Spinal cord (tissue), 10 donors: ENCODE results near the gene ADAMTS18. TPM values are rescaled to one million over a fixed set of nuclear protein-coding genes. Genes with fewer than 3 reads are reported as not detected.
"Not testable (repeated sequence)": the region's sequence is repeated elsewhere in the genome, so short reads cannot be mapped to it uniquely, and the experiment has no call there.

ENCODE experiments used
- DNase-seq, 6 donors: peaks; one replicate each; pipeline versions ENCODE4 v3.0.0 to v3.0.0-alpha.2; 2013 to 2015; ENCODE audit warnings: low spot score in 6 of 6, low read depth in 4 of 6
- H3K27ac ChIP-seq: one replicate; pipeline ENCODE4 v1.5.1; 2013; ENCODE audit warnings: low read depth, low read length, control low read depth
- H3K27me3 ChIP-seq: one replicate; pipeline ENCODE4 v1.6.1; 2013; ENCODE audit warnings: low read length; ENCODE audit not compliant: control insufficient read depth, insufficient read depth
- H3K36me3 ChIP-seq: one replicate; pipeline ENCODE4 v1.6.1; 2013; ENCODE audit warnings: low read length; ENCODE audit not compliant: control insufficient read depth, insufficient read depth
- H3K4me1 ChIP-seq: one replicate; pipeline ENCODE4 v1.6.1; 2013; ENCODE audit warnings: low read length; ENCODE audit not compliant: control insufficient read depth, insufficient read depth
- H3K4me3 ChIP-seq: one replicate; pipeline ENCODE4 v1.5.1; 2013; ENCODE audit warnings: low read depth, low read length, control low read depth
- H3K9me3 ChIP-seq: one replicate; pipeline ENCODE4 v1.6.1; 2013; ENCODE audit warnings: low read length; ENCODE audit not compliant: control insufficient read depth, insufficient read depth
- WGBS: methylation state at CpG from one replicate; pipeline ENCODE4 v1.1.5; 2013; ENCODE audit warnings: missing lambda C conversion rate; ENCODE audit not compliant: insufficient coverage; 5-methylcytosine and 5-hydroxymethylcytosine counted together
- polyA plus RNA-seq, 2 donors: library from polyadenylated mRNA; unstranded; fragments of 120-200 nt; gene quantifications; one replicate each; pipeline ENCODE4 v1.2.1, GENCODE V29; 2013; ENCODE audit not compliant: insufficient read length in 2 of 2
- total RNA-seq, 2 donors: library from RNA; depleted of rRNA in 1 of 2; stranded (reverse); fragments of 120-200 nt in 1 of 2; fragments of >200 nt in 1 of 2; gene quantifications; one replicate each; pipeline versions ENCODE4 v1.2.3 to v1.2.4, GENCODE V29; 2013 to 2014
- donor health status: healthy.

ADAMTS18 gene
- total and polyA plus RNA-seq, 4 donors = 6.7 to 23.9 (median 8.9) TPM

DNA sequence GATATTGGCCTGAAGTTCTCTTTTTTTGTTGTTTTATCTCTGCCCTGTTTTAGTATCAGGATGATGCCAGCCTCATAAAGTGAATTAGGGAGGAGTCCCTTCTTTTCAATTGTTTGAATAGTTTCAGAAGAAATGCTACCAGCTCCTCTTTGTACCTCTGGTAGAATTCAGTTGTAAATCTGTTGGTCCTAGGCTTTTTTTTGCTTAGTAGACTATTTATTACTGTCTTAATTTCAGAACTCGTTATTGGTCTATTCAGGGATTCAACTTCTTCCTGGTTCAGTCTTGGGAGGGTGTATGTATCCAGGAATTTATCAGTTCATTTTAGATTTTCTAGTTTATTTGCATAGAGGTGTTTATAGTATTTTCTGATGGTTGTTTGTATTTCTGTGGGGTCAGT lies 168.6 kb downstream of the ADAMTS18 start:
- H3K36me3 ChIP-seq, H3K4me1 ChIP-seq, H3K27me3 ChIP-seq, H3K4me3 ChIP-seq, DNase-seq, H3K27ac ChIP-seq, H3K9me3 ChIP-seq: not testable (repeated sequence)
- WGBS = no CpG with 5 or more reads among the region's 1 CpG

DNA sequence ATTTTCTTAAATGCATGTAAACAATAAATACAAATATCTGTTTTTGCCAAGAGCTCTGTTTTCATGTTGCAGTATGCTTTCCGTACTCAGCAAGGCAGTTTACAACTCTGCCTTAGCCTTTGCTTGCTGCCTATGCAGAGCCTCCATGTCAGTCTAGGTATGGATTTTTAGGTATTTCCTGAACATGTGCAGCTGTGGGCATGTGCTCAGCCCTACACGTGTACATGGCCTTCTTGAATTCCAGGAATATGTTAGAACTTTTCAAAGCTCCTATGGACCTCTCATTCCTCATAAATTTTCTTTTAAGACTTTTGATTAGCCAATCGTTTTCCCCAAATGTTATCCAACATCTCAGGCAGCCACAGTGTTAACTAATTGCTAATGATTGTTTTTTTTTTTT lies 171.9 kb downstream of the ADAMTS18 start:
- no peak overlapping the region for H3K27ac ChIP-seq
- H3K4me3 ChIP-seq = no peak overlapping the region
- H3K9me3 ChIP-seq = no peaks in the 10 kb centered on the region
- DNase-seq = no peak
- H3K4me1 ChIP-seq = no peaks in the 10 kb centered on the region
- no peaks in the 10 kb centered on the region for H3K27me3 ChIP-seq
- 92% methylated on average over 2 of the region's 3 CpGs for WGBS
- no peaks in the 10 kb centered on the region for H3K36me3 ChIP-seq

DNA sequence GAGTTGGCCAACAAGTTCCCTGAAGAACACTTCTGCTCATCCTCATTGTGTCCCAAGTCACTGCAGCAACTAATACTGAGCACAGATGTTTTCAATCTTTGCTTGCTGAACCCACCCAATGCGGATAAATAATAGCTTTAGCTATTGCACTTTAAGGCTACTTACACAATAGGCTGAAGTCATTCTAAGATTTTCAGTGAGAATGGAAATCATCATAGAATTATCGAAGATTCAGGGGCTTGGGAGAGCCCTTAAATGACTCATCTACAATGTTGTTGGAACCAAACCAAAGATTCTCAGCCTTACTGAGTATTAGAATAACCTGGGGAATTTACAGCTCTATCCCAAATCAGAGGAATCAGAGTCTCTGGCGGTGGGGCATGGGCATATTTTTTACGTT lies 184.4 kb downstream of the ADAMTS18 start:
- Histone ChIP-seq H3K36me3 (no peaks in the 10 kb centered on the region), H3K9me3 (no peaks in the 10 kb centered on the region), H3K4me3 (no peak overlapping the region), H3K4me1 (no peaks in the 10 kb centered on the region), H3K27me3 (no peaks in the 10 kb centered on the region), H3K27ac (no peak overlapping the region)
- WGBS = no CpG with 5 or more reads among the region's 4 CpGs
- DNase-seq = no peak

DNA sequence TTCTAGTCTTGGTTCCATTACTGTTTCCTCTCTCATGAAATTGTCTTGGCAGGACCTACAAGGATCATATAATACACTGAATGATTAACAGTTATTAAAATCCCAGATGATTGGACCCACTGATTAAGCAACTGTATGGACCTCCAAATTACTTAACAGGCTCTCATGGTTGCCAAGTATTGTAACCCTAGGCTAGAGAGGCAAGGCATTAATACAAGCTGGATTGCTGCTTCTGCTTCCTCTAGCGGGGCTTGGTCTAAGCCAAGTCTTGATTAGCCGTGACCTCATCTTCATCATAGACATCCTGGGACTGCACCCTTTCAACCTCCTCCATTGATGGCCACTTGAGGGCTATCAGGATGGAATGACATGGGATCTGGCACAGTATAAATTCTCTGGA lies 188.7 kb downstream of the ADAMTS18 start:
- no CpG with 5 or more reads among the region's 2 CpGs for WGBS
- no peak overlapping the region for H3K27ac ChIP-seq
- H3K27me3 ChIP-seq = no peaks in the 10 kb centered on the region
- no peak for DNase-seq
- no peaks in the 10 kb centered on the region for H3K4me1 ChIP-seq
- H3K9me3 ChIP-seq = no peaks in the 10 kb centered on the region
- H3K4me3 ChIP-seq = no peak overlapping the region
- no peaks in the 10 kb centered on the region for H3K36me3 ChIP-seq

DNA sequence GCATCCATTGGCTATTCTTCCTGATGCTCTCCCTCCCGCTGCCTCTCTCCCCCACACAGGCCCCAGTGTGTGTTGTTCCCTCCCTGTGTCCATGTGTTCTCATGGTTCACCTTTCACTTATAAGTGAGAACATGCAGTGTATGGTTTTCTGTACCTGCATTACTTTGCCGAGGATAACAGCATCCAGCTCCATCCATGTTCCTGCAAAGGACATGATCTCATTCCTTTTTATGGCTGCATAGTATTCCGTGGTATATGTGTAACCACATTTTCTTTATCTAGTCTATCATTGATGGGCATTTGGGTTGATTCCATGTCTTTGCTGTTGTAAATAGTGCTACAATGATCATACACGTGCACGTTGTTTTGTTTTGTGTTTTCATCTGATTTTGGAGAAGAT lies 192.4 kb downstream of the ADAMTS18 start:
- H3K9me3 ChIP-seq, H3K27me3 ChIP-seq: not testable (repeated sequence)

DNA sequence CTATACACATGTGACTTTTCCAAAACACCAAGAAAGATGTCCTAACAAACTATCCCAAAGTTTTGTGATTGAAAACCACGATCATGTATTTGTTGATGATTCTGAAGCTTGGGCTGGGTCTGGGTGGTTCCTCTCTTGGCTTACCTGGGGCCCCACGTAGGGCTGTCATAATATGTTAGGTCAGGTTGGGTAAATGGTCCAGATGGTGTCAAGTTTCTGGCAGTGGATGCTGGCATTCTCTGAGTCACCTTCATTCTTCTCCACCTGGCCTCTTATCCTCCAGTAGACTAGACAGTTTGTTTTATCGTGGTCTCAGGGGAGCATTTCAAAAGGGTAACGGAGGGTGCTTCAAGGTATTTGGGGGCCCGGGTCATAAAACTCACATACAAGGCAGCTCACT lies 196.2 kb downstream of the ADAMTS18 start:
- DNase-seq = no peak
- H3K27ac ChIP-seq = no peak overlapping the region
- H3K4me3 ChIP-seq = no peak overlapping the region
- WGBS = 100% methylated on average over 2 of the region's 5 CpGs
- no peaks in the 10 kb centered on the region for H3K9me3 ChIP-seq
- no peaks in the 10 kb centered on the region for H3K36me3 ChIP-seq
- no peaks in the 10 kb centered on the region for H3K27me3 ChIP-seq
- peaks cover 8% of the 10 kb centered on the region for H3K4me1 ChIP-seq

More for the DNA sequence above, 192.4 kb downstream of the ADAMTS18 start:
- not testable (repeated sequence) for H3K4me1 ChIP-seq, H3K36me3 ChIP-seq, DNase-seq, H3K4me3 ChIP-seq, H3K27ac ChIP-seq
- WGBS = 100% methylated on average over 2 of the region's 5 CpGs

DNA sequence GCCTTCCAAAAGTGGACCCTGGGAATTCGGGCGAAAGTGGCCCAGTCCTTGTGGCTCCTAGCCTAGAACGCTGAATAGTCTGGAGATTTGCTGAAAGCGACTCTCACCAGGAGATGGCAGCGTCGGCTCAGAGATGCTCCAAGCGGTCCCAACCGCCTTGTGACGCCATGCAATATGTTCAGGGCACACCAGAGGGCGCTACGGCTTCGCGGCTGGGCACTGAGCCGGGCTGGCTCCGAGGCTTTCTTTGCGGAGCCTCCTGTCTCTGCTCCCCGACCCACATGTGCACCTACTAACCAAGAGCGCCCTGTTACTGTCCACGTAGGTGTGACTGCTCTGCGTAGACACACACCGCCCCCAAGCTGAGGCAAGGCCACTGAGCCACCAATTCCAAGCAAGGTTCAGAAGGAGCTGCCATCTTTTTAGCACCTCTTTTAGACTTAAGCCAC lies 198.7 kb downstream of the ADAMTS18 start:
- Histone ChIP-seq H3K4me1 (peaks cover 8% of the 10 kb centered on the region), H3K27ac (no peak overlapping the region), H3K9me3 (no peaks in the 10 kb centered on the region), H3K36me3 (no peaks in the 10 kb centered on the region), H3K27me3 (no peaks in the 10 kb centered on the region), H3K4me3 (peak overlapping the region; percentile 6)
- peak; percentile 77 to 97 (median 82) for DNase-seq
- WGBS = under 1% methylated on average over 21 of the region's 21 CpGs

DNA sequence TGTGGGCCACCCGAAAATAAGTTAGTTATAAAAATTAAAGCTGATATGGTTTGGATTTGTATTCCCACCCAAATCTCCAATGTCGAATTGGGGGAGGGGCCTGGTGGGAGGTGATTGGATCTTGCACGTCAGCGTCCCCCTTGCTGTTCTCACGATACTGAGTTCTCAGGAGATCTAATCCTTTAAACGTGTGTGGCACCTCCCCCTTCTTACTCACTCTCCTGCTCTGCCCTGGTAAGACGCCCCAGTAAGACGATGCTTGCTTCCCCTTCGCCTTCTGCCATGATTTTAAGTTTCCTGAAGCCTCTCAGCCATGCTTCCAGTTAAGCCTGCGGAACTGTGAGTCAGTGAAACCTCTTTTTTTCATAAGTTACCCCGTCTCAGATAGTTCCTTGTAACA lies 200.2 kb downstream of the ADAMTS18 start:
- Histone ChIP-seq H3K4me1 (peaks cover 8% of the 10 kb centered on the region), H3K27me3 (no peaks in the 10 kb centered on the region), H3K36me3 (no peaks in the 10 kb centered on the region), H3K4me3 (no peak overlapping the region), H3K9me3 (no peaks in the 10 kb centered on the region), H3K27ac (no peak overlapping the region)
- DNase-seq = no peak
- WGBS = 48% methylated on average over 6 of the region's 11 CpGs

DNA sequence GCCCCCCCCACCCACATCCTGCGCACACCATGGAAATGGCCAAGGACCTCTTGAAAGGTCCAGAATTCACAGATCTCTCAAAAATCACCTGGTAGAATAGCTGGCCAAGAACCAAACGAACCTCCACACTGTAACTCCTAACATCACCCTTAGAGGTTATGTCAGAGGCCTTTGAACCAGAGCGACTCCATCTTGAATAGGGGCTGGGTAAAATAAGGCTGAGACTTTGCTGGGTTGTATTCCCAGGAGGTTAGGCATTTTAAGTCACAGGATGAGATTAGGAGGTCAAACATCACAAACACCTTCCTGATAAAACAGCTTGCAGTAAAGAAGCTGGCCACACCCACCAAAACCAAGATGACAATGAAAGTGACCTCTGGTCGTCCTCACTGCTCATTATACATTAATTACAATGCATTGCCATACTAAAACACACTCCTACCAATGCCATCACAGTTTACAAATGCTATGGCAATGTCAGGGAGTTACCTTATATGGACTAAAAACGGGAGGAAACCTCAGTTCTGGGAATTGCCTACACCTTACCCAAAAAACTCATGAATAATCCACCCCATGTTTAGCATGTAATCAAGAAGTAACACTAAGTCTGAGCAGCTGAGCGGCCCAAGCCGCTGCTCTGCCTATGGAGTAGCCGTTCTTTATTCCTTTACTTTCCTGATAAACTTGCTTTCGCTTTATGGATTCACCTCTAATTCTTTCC lies 200.9 kb downstream of the ADAMTS18 start:
- Histone ChIP-seq H3K27me3 (no peaks in the 10 kb centered on the region), H3K27ac (no peak overlapping the region), H3K4me1 (peaks cover 8% of the 10 kb centered on the region), H3K9me3 (no peaks in the 10 kb centered on the region), H3K36me3 (no peaks in the 10 kb centered on the region), H3K4me3 (no peak overlapping the region)
- no peak for DNase-seq
- 76% methylated on average over 4 of the region's 9 CpGs for WGBS
